RWPE1 (cell line): ENCODE data around the gene TANGO2.

Experiments
- CTCF ChIA-PET: fragments of 350-600 bp; sonication (Branson Sonifier 250); formaldehyde crosslinking; extraction: SDS; loops from one replicate; lab custom pipeline; 2021; lab: Yijun Ruan, JAX
- POLR2A ChIA-PET: fragments of 400-600 bp; formaldehyde crosslinking; extraction: SDS; loops from one replicate; lab custom pipeline; 2020; ENCODE audit warnings: antibody characterized with exemption; ENCODE audit not compliant: low non-redundant PET; lab: Yijun Ruan, JAX
- DNase-seq: peaks from one replicate; pipeline ENCODE4 v3.0.0; 2012; ENCODE audit warnings: low spot score
- H3K27ac ChIP-seq: fragments of 450-650 bp; 2 replicates; pipeline ENCODE4 v1.5.1; 2017
- CTCF ChIP-seq: fragments of 450-650 bp; conservative IDR thresholded peaks from 2 replicates; pipeline ENCODE4 v1.5.1; 2017; ENCODE audit warnings: low read depth, mild to moderate bottlenecking

TANGO2 gene

GRCh38 chr22:20020533-20021195 is at the start of gene TANGO2:
TANGO2 (plus strand) TSS chr22:20021110; CDS start chr22:20036799, 15,689 bp downstream.
- CTCF ChIA-PET, result no interaction called here
- peak within 1 kb of the TSS; percentile 65 for H3K27ac ChIP-seq
- no peak for TF ChIP-seq CTCF
- POLR2A ChIA-PET, result interaction anchor here (0.5 kb wide), 1 partner anchor 184 kb away, joined by 3 read pairs; no protein-coding TSS in a partner anchor
- DNase-seq, result peak; percentile 96

- H3K27ac ChIP-seq, result peak overlapping the region; percentile 9
- no peak for TF ChIP-seq CTCF
- ChIA-PET POLR2A (no interaction called here), CTCF (interaction anchor here (0.6 to 2.0 kb wide), 3 partner anchors 11 to 109 kb away, joined by 3 to 6 read pairs (median 3); no protein-coding TSS in a partner anchor)
- no peak for DNase-seq
These were observed 49.4 kb upstream of the TANGO2 start for GRCh38 chr22:19971276-19972124.

- ChIA-PET POLR2A (no interaction called here), CTCF (interaction anchor here (0.7 kb wide), 1 partner anchor 12 kb away, joined by 3 read pairs; no protein-coding TSS in a partner anchor)
- no peak for TF ChIP-seq CTCF
- peak overlapping the region; percentile 9 for H3K27ac ChIP-seq
- DNase-seq, result no peak
These were observed 48.7 kb upstream of the TANGO2 start for GRCh38 chr22:19972251-19972650.

GRCh38 chr22:19972652-19973550 is 48.0 kb upstream of the TANGO2 start:
- TF ChIP-seq CTCF, result no peak
- POLR2A ChIA-PET, result no interaction called here
- CTCF ChIA-PET, result interaction anchor here (0.7 kb wide), 1 partner anchor 11 kb away, joined by 3 read pairs; no protein-coding TSS in a partner anchor
- peak overlapping the region; percentile 9; the same call in 1 of the 2 replicates for H3K27ac ChIP-seq
- DNase-seq, result no peak

- no peak overlapping the region for H3K27ac ChIP-seq
- ChIA-PET CTCF (no interaction called here), POLR2A (no interaction called here)
- DNase-seq, result no peak
- no peak for TF ChIP-seq CTCF
These were observed 47.2 kb upstream of the TANGO2 start for GRCh38 chr22:19973551-19974267.
